HepG2 (cell line): ENCODE results near the gene RASGRF1. TPM values are rescaled to one million over a fixed set of nuclear protein-coding genes. Genes with fewer than 3 reads are reported as not detected.

Experiments used
- ATAC-seq: fragments of 200-7000 bp; cut with Tn5 transposase; 3 replicates; pipeline ENCODE4 v1.9.1; 2020; ENCODE audit warnings: mild to moderate bottlenecking, moderate library complexity
- BruUV-seq: library from RNA; stranded (reverse); fragments of 400-500 nt; replicated peaks from 2 replicates; lab custom pipeline; 2021; lab: Mats Ljungman, UMichigan
- CTCF ChIA-PET: fragments of 300-600 bp; formaldehyde crosslinking; extraction: SDS; loops from one replicate; lab custom pipeline; 2021; ENCODE audit warnings: low total read pairs, inconsistent platforms, low intra/inter-chr PET ratio; lab: Yijun Ruan, JAX
- POLR2A ChIA-PET: fragments of 350-600 bp; sonication (Branson Sonifier 250); formaldehyde crosslinking; loops from one replicate; lab custom pipeline; 2020; ENCODE audit warnings: antibody characterized with exemption, inconsistent platforms; lab: Yijun Ruan, JAX
- DNase-seq: peaks from one replicate; pipeline ENCODE4 v3.0.0-alpha.2; 2015; ENCODE audit warnings: low spot score
- FAIRE-seq: peaks from 3 replicates; lab custom pipeline; 2011; peaks lifted over from hg19 to GRCh38; lab: Jason Lieb, UNC
- H2AFZ ChIP-seq: one replicate; pipeline ENCODE4 v1.6.1; 2011; ENCODE audit warnings: low read length, inconsistent platforms
- H3K27ac ChIP-seq: fragments of 300-600 bp; 3 replicates; pipeline ENCODE4 v1.8.0; 2011; ENCODE audit warnings: mixed run types, mild to moderate bottlenecking, mixed read lengths, low read length, inconsistent platforms; ENCODE audit not compliant: insufficient read depth; ENCODE audit errors: extremely low read length
- H3K27me3 ChIP-seq, 2 experiments: fragments of 200-600 bp in 1 of 2; 2 replicates in 1 of 2; 3 replicates in 1 of 2; pipeline versions ENCODE4 v1.6.0 to v1.8.0; 2011; ENCODE audit warnings: low read length in 2 of 2, mild to moderate bottlenecking in 2 of 2, moderate library complexity in 2 of 2, inconsistent platforms in 1 of 2; ENCODE audit not compliant: insufficient read depth in 2 of 2, control insufficient read depth in 1 of 2
- H3K36me3 ChIP-seq, 2 experiments: fragments of 200-600 bp in 1 of 2; replicated peaks in 1 of 2; 2 replicates in 1 of 2; 3 replicates in 1 of 2; pipeline versions ENCODE4 v1.5.1 to v1.8.0; 2011; ENCODE audit warnings: low read length in 2 of 2, inconsistent platforms in 1 of 2; ENCODE audit not compliant: insufficient read depth in 2 of 2, control insufficient read depth in 1 of 2
- H3K4me1 ChIP-seq: 2 replicates; pipeline ENCODE4 v1.5.1; 2012; ENCODE audit warnings: low read length, inconsistent platforms; ENCODE audit not compliant: insufficient read depth
- H3K4me2 ChIP-seq: 2 replicates; pipeline ENCODE4 v1.6.0; 2011; ENCODE audit warnings: low read depth, low read length, inconsistent platforms
- H3K4me3 ChIP-seq, 3 experiments: fragments of 200-600 bp in 1 of 3; sonication (generic), shearing (Covaris generic) in 1 of 3; replicated peaks in 1 of 3; 2 replicates each; pipeline ENCODE4 v1.5.1; 2011 to 2016; ENCODE audit warnings: low read length in 3 of 3, inconsistent platforms in 2 of 3, low read depth in 2 of 3, mild to moderate bottlenecking in 2 of 3, control low read depth in 1 of 3, mixed read lengths in 1 of 3; ENCODE audit not compliant: insufficient read depth in 1 of 3
- H3K79me2 ChIP-seq: one replicate; pipeline ENCODE4 v1.6.1; 2011; ENCODE audit warnings: low read length, inconsistent platforms; ENCODE audit not compliant: insufficient read depth
- H3K9ac ChIP-seq: 2 replicates; pipeline ENCODE4 v1.6.0; 2011; ENCODE audit warnings: mild to moderate bottlenecking, low read depth, low read length, inconsistent platforms; ENCODE audit not compliant: insufficient read depth
- H3K9me3 ChIP-seq: 2 replicates; pipeline ENCODE4 v1.5.1; 2012; ENCODE audit warnings: mild to moderate bottlenecking, low read length
- H4K20me1 ChIP-seq: 2 replicates; pipeline ENCODE4 v1.6.0; 2011; ENCODE audit warnings: inconsistent platforms, mild to moderate bottlenecking, low read length, moderate library complexity; ENCODE audit not compliant: insufficient read depth
- ATF2 ChIP-seq: sonication (generic); formaldehyde crosslinking; IDR thresholded peaks from 2 replicates; pipeline ENCODE4 v1.4.0; 2020; ENCODE audit warnings: missing genetic modification reagents
- HIC2 ChIP-seq: sonication (generic); formaldehyde crosslinking; IDR thresholded peaks from 2 replicates; pipeline ENCODE4 v1.9.0; 2022; ENCODE audit warnings: low read depth, missing genetic modification reagents
- HMGXB3 ChIP-seq: sonication (generic); formaldehyde crosslinking; IDR thresholded peaks from 2 replicates; pipeline ENCODE4 v1.4.0; 2020; ENCODE audit warnings: missing genetic modification reagents, borderline replicate concordance
- IRF2 ChIP-seq: IDR thresholded peaks from 2 replicates; pipeline ENCODE4 v1.6.1; 2018; ENCODE audit warnings: missing genetic modification reagents, missing compliant biosample characterization
- JUND ChIP-seq: sonication (generic); formaldehyde crosslinking; IDR thresholded peaks from 2 replicates; pipeline ENCODE4 v1.8.0; 2022; ENCODE audit warnings: mild to moderate bottlenecking, missing genetic modification reagents
- KMT2A ChIP-seq: sonication (generic); formaldehyde crosslinking; IDR thresholded peaks from 2 replicates; pipeline ENCODE4 v1.4.0; 2020; ENCODE audit warnings: missing genetic modification reagents
- MBD4 ChIP-seq: IDR thresholded peaks from 2 replicates; pipeline ENCODE4 v1.6.1; 2012; ENCODE audit warnings: low read length, inconsistent platforms, borderline replicate concordance
- RBM22 ChIP-seq: fragments of 200-400 bp; formaldehyde crosslinking; optimal IDR thresholded peaks from 2 replicates; pipeline ENCODE3; 2017; ENCODE audit warnings: mild to moderate bottlenecking, low read length, moderate library complexity
- RXRA ChIP-seq: sonication (generic); formaldehyde crosslinking; IDR thresholded peaks from 2 replicates; pipeline ENCODE4 v1.5.1; 2020; ENCODE audit warnings: missing genetic modification reagents
- ZBTB34 ChIP-seq: sonication (generic); formaldehyde crosslinking; IDR thresholded peaks from 2 replicates; pipeline ENCODE4 v1.8.0; 2022; ENCODE audit warnings: mild to moderate bottlenecking, missing genetic modification reagents
- ZNF362 ChIP-seq: sonication (generic); formaldehyde crosslinking; IDR thresholded peaks from 2 replicates; pipeline ENCODE4 v1.4.0; 2020; ENCODE audit warnings: missing genetic modification reagents, mild to moderate bottlenecking, borderline replicate concordance
- WGBS: methylation state at CpG from one replicate; pipeline ENCODE4 v1.1.6; 2017; ENCODE audit warnings: low lambda C conversion rate; 5-methylcytosine and 5-hydroxymethylcytosine counted together
- in situ Hi-C: cut with HindIII; loops from 2 replicates; pipeline ENCODE4 v1.10.0; 2017; ENCODE audit warnings: low pct_unique_long_range_greater_than_20kb; ENCODE audit not compliant: extremely low pct_ligation_motif_present
- intact Hi-C: fragments of 100-400 bp; cut with micrococcal nuclease; formaldehyde crosslinking; loops from one replicate; pipeline ENCODE4 v1.10.0; 2022; ENCODE audit not compliant: unreplicated experiment
- polyA plus RNA-seq, 8 experiments: library from polyadenylated mRNA; depleted of rRNA in 3 of 8; stranded (reverse) in 7 of 8; unstranded in 1 of 8; fragments of >200 nt; fragmentation: Illumina TruSeq in 4 of 8; extraction: Trizol in 4 of 8; gene quantifications; 2 replicates each; pipeline versions ENCODE4 v1.2.1 to v1.2.3, GENCODE V29; 2011 to 2016; ENCODE audit warnings: low read depth in 4 of 8, missing spikeins in 1 of 8, mixed read lengths in 1 of 8; ENCODE audit not compliant: insufficient read depth in 1 of 8
- total RNA-seq, 5 experiments: library from RNA; depleted of rRNA; stranded (reverse); fragments of >200 nt; fragmentation: Illumina TruSeq; extraction: Trizol; gene quantifications; 2 replicates each; pipeline ENCODE4 v1.2.3, GENCODE V29; 2016; ENCODE audit warnings: low read depth in 1 of 5

RASGRF1 gene
- total and polyA plus RNA-seq, 2 of the 13 experiments (the other 11 are each of a cell fraction or from before 2014, with no cell fraction given) = 0.55 to 3.0 TPM

- TF ChIP-seq ZBTB34 (CRISPR knock-in tag) = no peak
Observed at GRCh38 chr15:79023918-79024317, 66.7 kb downstream of the RASGRF1 start (continued).

GRCh38 chr15:79023546-79023890 lies 67.1 kb downstream of the RASGRF1 start:
- H3K9me3 ChIP-seq = no peaks in the 10 kb centered on the region
- 57% methylated on average over 1 of the region's 2 CpGs for WGBS
- H3K27ac ChIP-seq = no peak overlapping the region
- H3K9ac ChIP-seq = no peak overlapping the region
- BruUV-seq = no TSS peak
- peak overlapping the region; percentile 40 for H3K4me2 ChIP-seq
- no peak for DNase-seq
- intact Hi-C loops = no loop called here
- H4K20me1 ChIP-seq = no peaks in the 10 kb centered on the region
- FAIRE-seq = no peak
- ChIA-PET POLR2A (interaction anchor here (1.1 to 1.7 kb wide), 2 partner anchors 19 to 29 kb away, joined by 4 to 12 read pairs; no protein-coding TSS in a partner anchor), CTCF (no interaction called here)
- no peak overlapping the region for H2AFZ ChIP-seq
- no peak for ATAC-seq
- in situ Hi-C loops = no loop called here
- no peaks in the 10 kb centered on the region for H3K27me3 ChIP-seq
- H3K36me3 ChIP-seq = no peaks in the 10 kb centered on the region
- no peak overlapping the region for H3K4me3 ChIP-seq
- H3K79me2 ChIP-seq = no peaks in the 10 kb centered on the region
- peaks cover 64% of the 10 kb centered on the region for H3K4me1 ChIP-seq
- TF ChIP-seq ZNF362 (CRISPR knock-in tag) = no peak
- no peak for TF ChIP-seq MBD4
- no peak for TF ChIP-seq JUND (CRISPR knock-in tag)
- TF ChIP-seq RBM22 = no peak
- TF ChIP-seq HMGXB3 = no peak
- 0 out of 2 replicates have a peak, but pooled peaks have one; percentile 5 for TF ChIP-seq ATF2 (CRISPR knock-in tag)
- TF ChIP-seq RXRA (CRISPR knock-in tag) = 0 out of 2 replicates have a peak, but pooled peaks have one; percentile 33
- TF ChIP-seq HIC2 (CRISPR knock-in tag) = no peak
- TF ChIP-seq KMT2A (CRISPR knock-in tag) = no peak
- TF ChIP-seq IRF2 (CRISPR knock-in tag) = no peak; the same call in 1 of the 2 replicates
